Fibroblast of lung (primary cell): ENCODE results near the gene BTBD2.

Experiments
- EZH2 ChIP-seq: IDR thresholded peaks from 2 replicates; pipeline ENCODE4 v1.5.1; 2012; ENCODE audit warnings: low read length, control low read depth, mild to moderate bottlenecking; ENCODE audit errors: missing control alignments
- TF ChIP-seq, protein P1 (sequence below), 2 donors: IDR thresholded peaks in 1 of 2; conservative IDR thresholded peaks in 1 of 2; 1 replicate in 1 of 2; 2 replicates in 1 of 2; pipeline ENCODE4 v1.5.1; 2011 to 2012; ENCODE audit warnings: low read length in 2 of 2, control low read depth in 1 of 2, inconsistent platforms in 1 of 2, low read depth in 1 of 2, mild to moderate bottlenecking in 1 of 2

DNA sequence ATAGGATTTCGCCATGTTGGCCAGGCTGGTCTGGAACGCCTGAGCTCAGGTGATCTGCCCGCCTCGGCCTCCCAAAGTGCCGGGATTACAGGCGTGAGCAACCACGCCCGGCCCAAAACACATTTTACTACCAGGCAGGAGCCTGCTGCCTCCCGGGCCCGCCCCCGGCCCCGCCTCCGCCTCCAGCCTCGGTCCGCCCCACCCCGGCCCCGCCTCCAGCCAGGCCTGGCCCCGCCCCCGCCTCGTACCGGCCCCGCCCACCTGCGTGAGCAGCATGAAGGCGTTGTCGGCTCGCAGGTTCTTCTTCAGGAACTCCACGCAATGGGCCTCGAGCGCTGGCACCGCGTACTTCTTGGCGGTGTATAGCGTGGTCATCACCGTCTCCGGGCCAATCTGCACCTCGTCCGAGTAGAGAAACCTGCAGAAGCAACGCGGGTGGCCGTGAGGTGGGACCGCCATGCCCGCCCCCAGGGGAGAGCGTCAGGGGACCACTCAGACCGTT, 22.7 kb downstream of the BTBD2 start:
- TF ChIP-seq, protein P1, sequence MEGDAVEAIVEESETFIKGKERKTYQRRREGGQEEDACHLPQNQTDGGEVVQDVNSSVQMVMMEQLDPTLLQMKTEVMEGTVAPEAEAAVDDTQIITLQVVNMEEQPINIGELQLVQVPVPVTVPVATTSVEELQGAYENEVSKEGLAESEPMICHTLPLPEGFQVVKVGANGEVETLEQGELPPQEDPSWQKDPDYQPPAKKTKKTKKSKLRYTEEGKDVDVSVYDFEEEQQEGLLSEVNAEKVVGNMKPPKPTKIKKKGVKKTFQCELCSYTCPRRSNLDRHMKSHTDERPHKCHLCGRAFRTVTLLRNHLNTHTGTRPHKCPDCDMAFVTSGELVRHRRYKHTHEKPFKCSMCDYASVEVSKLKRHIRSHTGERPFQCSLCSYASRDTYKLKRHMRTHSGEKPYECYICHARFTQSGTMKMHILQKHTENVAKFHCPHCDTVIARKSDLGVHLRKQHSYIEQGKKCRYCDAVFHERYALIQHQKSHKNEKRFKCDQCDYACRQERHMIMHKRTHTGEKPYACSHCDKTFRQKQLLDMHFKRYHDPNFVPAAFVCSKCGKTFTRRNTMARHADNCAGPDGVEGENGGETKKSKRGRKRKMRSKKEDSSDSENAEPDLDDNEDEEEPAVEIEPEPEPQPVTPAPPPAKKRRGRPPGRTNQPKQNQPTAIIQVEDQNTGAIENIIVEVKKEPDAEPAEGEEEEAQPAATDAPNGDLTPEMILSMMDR (conservative IDR thresholded peaks at IDR 0.05 in 1 of 2, IDR thresholded peaks at IDR 0.05 in 1 of 2; ENCODE audit: low read depth in 1 of 2, low read length in 2 of 2), result no peak
- TF ChIP-seq EZH2, result no peak
